Measurements from ENCODE around the gene YBX2. TPM values are rescaled to one million over a fixed set of nuclear protein-coding genes. Genes with fewer than 3 reads are reported as not detected.

YBX2 gene
- total RNA-seq, 1 donor from 2014 or later = 0.57 TPM

DNA sequence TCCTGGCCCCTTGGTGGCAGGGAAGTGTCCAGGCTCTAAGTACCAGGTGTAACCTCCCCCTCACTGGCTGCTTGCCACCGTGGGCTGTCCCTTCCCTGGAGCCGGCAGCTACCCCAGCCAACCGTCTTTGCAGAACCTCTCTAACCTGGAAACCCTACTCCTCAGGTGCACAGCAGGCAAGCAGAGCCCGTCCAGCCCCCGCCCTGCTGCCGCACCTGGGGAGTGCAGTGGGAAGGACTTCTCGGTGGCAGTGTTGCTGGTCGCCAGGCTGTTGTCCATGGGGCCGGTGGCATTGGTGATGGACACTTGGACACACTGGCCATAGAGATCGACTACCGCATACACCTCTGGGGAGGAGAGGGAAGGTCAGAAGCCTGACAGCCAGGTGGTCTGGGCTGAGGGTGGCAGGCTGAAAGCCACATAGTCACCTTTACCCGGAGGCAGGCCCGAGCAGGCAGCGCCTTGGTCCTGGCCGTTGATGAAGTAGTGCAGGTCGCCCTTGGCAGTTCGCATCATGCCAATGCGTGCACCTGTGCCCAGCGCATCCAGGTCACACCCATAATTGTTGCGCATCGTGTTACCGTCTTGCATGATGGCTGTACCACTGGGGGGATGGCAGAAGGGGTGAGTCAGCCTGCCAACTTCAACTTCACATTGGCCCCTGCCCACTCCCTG lies 28.2 kb upstream of the YBX2 start:
- DNase-seq (ENCODE audit: low spot score) = no peak
- no peaks in the 10 kb centered on the region for H3K9me3 Mint-ChIP-seq (ENCODE audit: low read depth)
- no peaks in the 10 kb centered on the region for H3K27me3 Mint-ChIP-seq (ENCODE audit: low read depth)
- TF ChIP-seq, protein P1, sequence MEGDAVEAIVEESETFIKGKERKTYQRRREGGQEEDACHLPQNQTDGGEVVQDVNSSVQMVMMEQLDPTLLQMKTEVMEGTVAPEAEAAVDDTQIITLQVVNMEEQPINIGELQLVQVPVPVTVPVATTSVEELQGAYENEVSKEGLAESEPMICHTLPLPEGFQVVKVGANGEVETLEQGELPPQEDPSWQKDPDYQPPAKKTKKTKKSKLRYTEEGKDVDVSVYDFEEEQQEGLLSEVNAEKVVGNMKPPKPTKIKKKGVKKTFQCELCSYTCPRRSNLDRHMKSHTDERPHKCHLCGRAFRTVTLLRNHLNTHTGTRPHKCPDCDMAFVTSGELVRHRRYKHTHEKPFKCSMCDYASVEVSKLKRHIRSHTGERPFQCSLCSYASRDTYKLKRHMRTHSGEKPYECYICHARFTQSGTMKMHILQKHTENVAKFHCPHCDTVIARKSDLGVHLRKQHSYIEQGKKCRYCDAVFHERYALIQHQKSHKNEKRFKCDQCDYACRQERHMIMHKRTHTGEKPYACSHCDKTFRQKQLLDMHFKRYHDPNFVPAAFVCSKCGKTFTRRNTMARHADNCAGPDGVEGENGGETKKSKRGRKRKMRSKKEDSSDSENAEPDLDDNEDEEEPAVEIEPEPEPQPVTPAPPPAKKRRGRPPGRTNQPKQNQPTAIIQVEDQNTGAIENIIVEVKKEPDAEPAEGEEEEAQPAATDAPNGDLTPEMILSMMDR (IDR thresholded peaks at IDR 0.05) = no peak
- H3K36me3 Mint-ChIP-seq (ENCODE audit: low read depth) = peaks cover 25% of the 10 kb centered on the region
- H3K27ac Mint-ChIP-seq (ENCODE audit: unreplicated experiment) = no peak overlapping the region
- peaks cover 3% of the 10 kb centered on the region for H3K4me1 Mint-ChIP-seq (ENCODE audit: low read depth)
- no peak overlapping the region for H3K4me3 Mint-ChIP-seq (ENCODE audit: unreplicated experiment)

DNA sequence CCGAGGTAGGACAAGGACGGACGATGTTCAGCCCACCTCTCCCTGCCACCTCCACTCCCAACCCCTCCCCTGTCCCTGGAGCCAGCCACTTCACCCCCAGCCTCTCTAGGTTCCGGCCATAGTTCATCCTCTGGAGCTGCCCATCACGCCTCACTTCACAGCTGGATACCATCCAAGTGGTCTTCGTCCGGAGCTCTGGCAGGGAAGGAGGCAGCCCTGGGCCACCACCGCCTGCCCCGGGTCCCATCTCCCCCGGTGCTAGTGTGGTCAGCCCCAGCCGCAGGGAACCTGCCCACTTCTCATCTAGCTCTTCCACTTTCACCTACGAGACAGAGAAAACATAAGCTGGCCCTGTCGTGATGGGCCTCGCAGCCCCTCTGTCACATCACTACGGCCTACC lies 27.0 kb upstream of the YBX2 start:
- peaks cover under 1% of the 10 kb centered on the region for H3K4me1 Mint-ChIP-seq (ENCODE audit: low read depth)
- no peaks in the 10 kb centered on the region for H3K27me3 Mint-ChIP-seq (ENCODE audit: low read depth)
- no peaks in the 10 kb centered on the region for H3K9me3 Mint-ChIP-seq (ENCODE audit: low read depth)
- TF ChIP-seq, protein P1 (IDR thresholded peaks at IDR 0.05) = no peak
- no peak overlapping the region for H3K27ac Mint-ChIP-seq (ENCODE audit: unreplicated experiment)
- H3K4me3 Mint-ChIP-seq (ENCODE audit: unreplicated experiment) = no peak overlapping the region
- peaks cover 26% of the 10 kb centered on the region for H3K36me3 Mint-ChIP-seq (ENCODE audit: low read depth)
- DNase-seq (ENCODE audit: low spot score) = no peak

DNA sequence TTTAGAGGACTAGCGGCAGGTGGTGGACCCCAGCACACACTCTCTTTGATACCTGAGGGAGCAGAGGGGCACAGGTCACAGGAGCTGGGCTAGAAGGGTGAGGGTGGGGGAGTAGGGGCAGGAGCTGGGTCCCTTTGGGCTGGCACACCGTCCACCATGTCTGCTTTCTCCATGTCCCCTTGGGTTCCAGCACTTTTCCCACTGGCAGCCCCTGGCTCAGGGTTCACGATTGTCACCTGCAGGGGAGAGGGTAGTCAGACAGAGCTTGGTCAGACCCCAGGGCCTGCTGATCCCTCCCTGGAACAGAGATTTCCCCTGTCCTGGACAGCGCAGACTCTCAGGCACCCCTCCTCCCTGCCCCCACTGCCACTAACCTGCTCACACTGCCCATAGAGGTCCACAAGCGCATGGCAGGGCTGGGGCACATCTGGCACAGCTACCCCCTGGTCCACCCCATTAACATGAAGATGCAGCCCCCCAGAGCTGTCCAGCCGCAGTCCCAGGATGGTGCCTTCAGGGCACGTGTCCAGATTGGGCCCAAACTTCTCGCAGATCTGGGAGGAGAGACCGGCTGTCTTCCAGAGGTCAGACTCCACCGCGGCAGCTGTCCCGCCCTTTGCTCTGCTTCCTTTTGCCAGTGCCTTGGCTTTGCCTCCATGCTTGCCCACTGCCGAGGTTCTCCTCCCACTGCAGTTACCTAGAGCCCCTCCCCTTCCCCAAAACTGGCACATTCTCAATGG lies 23.9 kb upstream of the YBX2 start:
- H3K9me3 Mint-ChIP-seq (ENCODE audit: low read depth) = no peaks in the 10 kb centered on the region
- no peak overlapping the region for H3K27ac Mint-ChIP-seq (ENCODE audit: unreplicated experiment)
- no peak overlapping the region for H3K4me3 Mint-ChIP-seq (ENCODE audit: unreplicated experiment)
- no peaks in the 10 kb centered on the region for H3K27me3 Mint-ChIP-seq (ENCODE audit: low read depth)
- TF ChIP-seq, protein P1 (IDR thresholded peaks at IDR 0.05) = no peak
- peaks cover 21% of the 10 kb centered on the region for H3K4me1 Mint-ChIP-seq (ENCODE audit: low read depth)
- DNase-seq (ENCODE audit: low spot score) = no peak
- H3K36me3 Mint-ChIP-seq (ENCODE audit: low read depth) = peaks cover 25% of the 10 kb centered on the region

DNA sequence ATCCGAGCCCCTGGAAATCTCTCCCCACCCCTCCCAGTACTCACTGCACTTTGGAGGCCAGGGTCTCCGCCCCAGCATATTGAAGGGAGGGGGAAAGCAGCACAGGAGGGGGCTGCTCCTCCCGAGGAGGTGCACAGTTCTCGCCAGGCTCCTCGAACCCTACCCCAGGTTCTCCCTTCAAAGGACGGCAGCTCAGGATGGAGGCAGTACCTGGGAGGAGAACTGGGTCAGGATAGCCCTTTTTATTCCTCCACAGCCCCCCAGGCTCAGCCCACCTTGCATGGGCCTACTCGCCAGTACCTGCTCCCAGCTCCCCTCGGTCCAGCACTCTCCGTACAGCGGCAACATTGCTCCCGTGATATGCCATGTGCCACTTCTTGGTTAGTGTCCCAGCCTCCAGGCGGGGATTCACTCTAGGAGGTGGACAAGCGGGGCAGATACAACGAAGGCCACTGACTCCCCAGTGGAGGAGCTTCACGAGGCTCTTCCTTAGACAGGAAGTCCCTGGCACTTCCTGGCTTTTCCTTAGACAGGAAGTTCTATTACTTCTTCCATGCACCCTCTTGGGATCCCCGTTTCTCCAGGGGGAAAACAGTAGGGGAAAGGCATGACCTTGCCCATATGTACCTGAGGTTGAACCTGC lies 22.8 kb upstream of the YBX2 start:
- H3K4me3 Mint-ChIP-seq (ENCODE audit: unreplicated experiment) = no peak overlapping the region
- H3K4me1 Mint-ChIP-seq (ENCODE audit: low read depth) = peaks cover 31% of the 10 kb centered on the region
- no peaks in the 10 kb centered on the region for H3K9me3 Mint-ChIP-seq (ENCODE audit: low read depth)
- DNase-seq (ENCODE audit: low spot score) = no peak
- H3K36me3 Mint-ChIP-seq (ENCODE audit: low read depth) = peaks cover 32% of the 10 kb centered on the region
- H3K27me3 Mint-ChIP-seq (ENCODE audit: low read depth) = no peaks in the 10 kb centered on the region
- H3K27ac Mint-ChIP-seq (ENCODE audit: unreplicated experiment) = no peak overlapping the region
- TF ChIP-seq, protein P1 (IDR thresholded peaks at IDR 0.05) = no peak

DNA sequence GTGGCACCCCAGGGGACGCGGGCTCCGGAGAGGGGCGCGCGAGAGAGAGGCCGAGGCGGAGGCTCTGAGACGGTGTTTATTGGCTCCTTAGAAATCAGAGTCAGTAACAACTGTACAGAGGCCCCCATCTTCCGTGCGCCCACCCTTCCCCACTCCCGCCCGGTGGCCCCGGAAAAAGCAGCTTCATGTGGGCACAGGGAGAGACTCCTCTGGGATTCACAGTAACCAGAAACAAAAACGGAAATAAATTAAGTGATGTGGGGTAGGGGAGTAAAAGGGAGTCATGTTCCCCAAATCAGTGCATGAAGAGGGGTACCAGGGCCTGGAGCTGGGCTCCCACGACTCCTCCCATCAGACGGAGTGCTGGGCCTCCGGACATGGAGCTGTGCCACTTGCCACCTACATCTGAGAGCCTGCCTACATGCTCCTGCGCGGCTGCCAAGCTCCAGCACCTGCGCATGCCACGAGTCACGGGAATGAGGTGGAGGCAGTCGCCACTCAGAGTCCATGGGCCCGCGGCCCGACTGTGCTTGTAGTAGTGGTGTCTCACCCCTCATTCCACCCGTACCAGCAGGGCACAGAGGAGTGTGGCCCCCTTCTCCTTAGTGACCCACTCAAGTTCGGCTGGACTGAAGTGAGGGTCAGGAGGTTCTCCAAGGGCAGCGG lies 21.3 kb upstream of the YBX2 start:
- no peaks in the 10 kb centered on the region for H3K9me3 Mint-ChIP-seq (ENCODE audit: low read depth)
- peaks cover 29% of the 10 kb centered on the region for H3K36me3 Mint-ChIP-seq (ENCODE audit: low read depth)
- peak overlapping the region; percentile 87 for H3K27ac Mint-ChIP-seq (ENCODE audit: unreplicated experiment)
- TF ChIP-seq, protein P1 (IDR thresholded peaks at IDR 0.05) = no peak
- peaks cover 34% of the 10 kb centered on the region for H3K4me1 Mint-ChIP-seq (ENCODE audit: low read depth)
- DNase-seq (ENCODE audit: low spot score) = no peak
- peak overlapping the region; percentile 75 for H3K4me3 Mint-ChIP-seq (ENCODE audit: unreplicated experiment)
- H3K27me3 Mint-ChIP-seq (ENCODE audit: low read depth) = no peaks in the 10 kb centered on the region
